Keratinocyte (primary cell): ENCODE data around the gene CACNA2D1.

ENCODE experiments used
- CTCF ChIP-seq, 3 experiments: IDR thresholded peaks in 1 of 3; conservative IDR thresholded peaks in 1 of 3; optimal IDR thresholded peaks in 1 of 3; 2 replicates in 2 of 3; 3 replicates in 1 of 3; pipeline versions ENCODE3 to v1.5.1; 2011; ENCODE audit warnings: low read length in 3 of 3, mild to moderate bottlenecking in 3 of 3, moderate library complexity in 2 of 3, control low read depth in 1 of 3, inconsistent platforms in 1 of 3; ENCODE audit not compliant: insufficient read depth in 2 of 3; ENCODE audit errors: extremely low read depth in 1 of 3
- EZH2 ChIP-seq: IDR thresholded peaks from one replicate; pipeline ENCODE4 v1.6.1; 2012; ENCODE audit warnings: inconsistent platforms, mild to moderate bottlenecking, low read length, moderate library complexity

- TF ChIP-seq CTCF (optimal IDR thresholded peaks at IDR 0.05 in 1 of 3, IDR thresholded peaks at IDR 0.05 in 1 of 3, conservative IDR thresholded peaks at IDR 0.05 in 1 of 3; ENCODE audit: extremely low read depth in 1 of 3, insufficient read depth in 2 of 3, low read length in 3 of 3) (no peak), EZH2 (no peak)
These were observed 329.3 kb downstream of the CACNA2D1 start for GRCh38 chr7:82114237-82114636.
